Astrocyte (in vitro differentiated cells and primary cell): ENCODE results near the gene MAP7D3. TPM values are rescaled to one million over a fixed set of nuclear protein-coding genes. Genes with fewer than 3 reads are reported as not detected.

Experiments used
- DNase-seq: peaks from one replicate; pipeline ENCODE4 v3.0.0-alpha.2; 2010; ENCODE audit warnings: low read depth
- FAIRE-seq: peaks from 2 replicates; lab custom pipeline; 2011; peaks lifted over from hg19 to GRCh38; lab: Jason Lieb, UNC
- H2AFZ ChIP-seq: 2 replicates; pipeline ENCODE4 v1.6.0; 2012; ENCODE audit warnings: low read depth, low read length, inconsistent platforms
- H3K27ac ChIP-seq: 2 replicates; pipeline ENCODE4 v1.5.1; 2011; ENCODE audit warnings: low read depth, low read length, inconsistent platforms
- H3K27me3 ChIP-seq: 2 replicates; pipeline ENCODE4 v1.6.0; 2011; ENCODE audit warnings: low read length, inconsistent platforms; ENCODE audit not compliant: insufficient read depth
- H3K36me3 ChIP-seq: 2 replicates; pipeline ENCODE4 v1.5.1; 2011; ENCODE audit warnings: low read length, inconsistent platforms; ENCODE audit not compliant: insufficient read depth
- H3K4me1 ChIP-seq: 2 replicates; pipeline ENCODE4 v1.5.1; 2011; ENCODE audit warnings: low read length, inconsistent platforms; ENCODE audit not compliant: insufficient read depth
- H3K4me2 ChIP-seq: 2 replicates; pipeline ENCODE4 v1.6.0; 2012; ENCODE audit warnings: low read length, inconsistent platforms
- H3K4me3 ChIP-seq: 2 replicates; pipeline ENCODE4 v1.5.1; 2011; ENCODE audit warnings: low read depth, mild to moderate bottlenecking, low read length, inconsistent platforms; ENCODE audit not compliant: insufficient read depth
- H3K79me2 ChIP-seq: 2 replicates; pipeline ENCODE4 v1.6.0; 2012; ENCODE audit warnings: mild to moderate bottlenecking, low read length, inconsistent platforms; ENCODE audit not compliant: insufficient read depth
- H3K9ac ChIP-seq: 2 replicates; pipeline ENCODE4 v1.6.0; 2012; ENCODE audit warnings: mild to moderate bottlenecking, low read length, inconsistent platforms
- H3K9me3 ChIP-seq: 2 replicates; pipeline ENCODE4 v1.5.1; 2012; ENCODE audit warnings: low read depth, mild to moderate bottlenecking, low read length, inconsistent platforms; ENCODE audit not compliant: insufficient read depth
- H4K20me1 ChIP-seq: 2 replicates; pipeline ENCODE4 v1.6.0; 2012; ENCODE audit warnings: low read length, inconsistent platforms; ENCODE audit not compliant: insufficient read depth
- H3K27ac Mint-ChIP-seq: one replicate; pipeline ENCODE4 v1.8.0; 2021; ENCODE audit warnings: mild to moderate bottlenecking, mixed read lengths; ENCODE audit not compliant: unreplicated experiment
- H3K27me3 Mint-ChIP-seq: one replicate; pipeline ENCODE4 v1.8.0; 2021; ENCODE audit warnings: low read depth, mixed read lengths; ENCODE audit not compliant: unreplicated experiment
- H3K36me3 Mint-ChIP-seq: one replicate; pipeline ENCODE4 v1.8.0; 2021; ENCODE audit warnings: low read depth, mixed read lengths; ENCODE audit not compliant: unreplicated experiment
- H3K4me1 Mint-ChIP-seq: one replicate; pipeline ENCODE4 v1.8.0; 2021; ENCODE audit warnings: low read depth, mixed read lengths; ENCODE audit not compliant: unreplicated experiment
- H3K4me3 Mint-ChIP-seq: one replicate; pipeline ENCODE4 v1.8.0; 2021; ENCODE audit warnings: mild to moderate bottlenecking, moderate library complexity, mixed read lengths; ENCODE audit not compliant: unreplicated experiment
- H3K9me3 Mint-ChIP-seq: one replicate; pipeline ENCODE4 v1.8.0; 2021; ENCODE audit warnings: mild to moderate bottlenecking, mixed read lengths; ENCODE audit not compliant: unreplicated experiment
- EZH2 ChIP-seq: IDR thresholded peaks from 2 replicates; pipeline ENCODE4 v1.6.1; 2012; ENCODE audit warnings: mild to moderate bottlenecking, low read length, inconsistent platforms; ENCODE audit not compliant: insufficient read depth
- total RNA-seq: library from RNA; stranded (reverse); gene quantifications from 2 replicates; pipeline ENCODE4 v1.2.1, GENCODE V29; 2021
- TF ChIP-seq, protein P1 (sequence below): IDR thresholded peaks from 2 replicates; pipeline ENCODE4 v1.5.1; 2011; ENCODE audit warnings: low read depth, mild to moderate bottlenecking, inconsistent platforms, low read length, moderate library complexity; ENCODE audit not compliant: insufficient read depth

MAP7D3 gene
- total RNA-seq, 1 donor from 2014 or later = 19.4 TPM

DNA sequence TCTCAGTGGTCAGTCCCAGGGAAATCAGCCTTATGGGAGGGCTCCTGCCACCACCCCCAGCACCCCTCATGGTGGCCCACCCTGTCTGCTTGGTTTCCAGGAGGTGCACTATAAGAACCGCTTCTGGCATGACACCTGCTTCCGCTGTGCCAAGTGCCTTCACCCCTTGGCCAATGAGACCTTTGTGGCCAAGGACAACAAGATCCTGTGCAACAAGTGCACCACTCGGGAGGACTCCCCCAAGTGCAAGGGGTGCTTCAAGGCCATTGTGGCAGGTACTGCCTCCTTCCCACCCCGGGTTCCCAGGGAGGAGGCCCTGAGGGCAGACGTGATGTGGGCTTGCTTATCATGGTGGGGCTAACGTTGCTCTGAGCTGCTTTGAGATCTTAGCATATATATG is 44.3 kb downstream of the MAP7D3 start:
- H2AFZ ChIP-seq = no peak overlapping the region
- H3K79me2 ChIP-seq = peaks cover under 1% of the 10 kb centered on the region
- no peaks in the 10 kb centered on the region for H3K27me3 Mint-ChIP-seq
- H3K27me3 ChIP-seq = no peaks in the 10 kb centered on the region
- TF ChIP-seq EZH2 = no peak
- TF ChIP-seq, protein P1, sequence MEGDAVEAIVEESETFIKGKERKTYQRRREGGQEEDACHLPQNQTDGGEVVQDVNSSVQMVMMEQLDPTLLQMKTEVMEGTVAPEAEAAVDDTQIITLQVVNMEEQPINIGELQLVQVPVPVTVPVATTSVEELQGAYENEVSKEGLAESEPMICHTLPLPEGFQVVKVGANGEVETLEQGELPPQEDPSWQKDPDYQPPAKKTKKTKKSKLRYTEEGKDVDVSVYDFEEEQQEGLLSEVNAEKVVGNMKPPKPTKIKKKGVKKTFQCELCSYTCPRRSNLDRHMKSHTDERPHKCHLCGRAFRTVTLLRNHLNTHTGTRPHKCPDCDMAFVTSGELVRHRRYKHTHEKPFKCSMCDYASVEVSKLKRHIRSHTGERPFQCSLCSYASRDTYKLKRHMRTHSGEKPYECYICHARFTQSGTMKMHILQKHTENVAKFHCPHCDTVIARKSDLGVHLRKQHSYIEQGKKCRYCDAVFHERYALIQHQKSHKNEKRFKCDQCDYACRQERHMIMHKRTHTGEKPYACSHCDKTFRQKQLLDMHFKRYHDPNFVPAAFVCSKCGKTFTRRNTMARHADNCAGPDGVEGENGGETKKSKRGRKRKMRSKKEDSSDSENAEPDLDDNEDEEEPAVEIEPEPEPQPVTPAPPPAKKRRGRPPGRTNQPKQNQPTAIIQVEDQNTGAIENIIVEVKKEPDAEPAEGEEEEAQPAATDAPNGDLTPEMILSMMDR = no peak
- no peak overlapping the region for H3K27ac ChIP-seq
- H3K36me3 ChIP-seq = no peaks in the 10 kb centered on the region
- H3K4me3 ChIP-seq = no peak overlapping the region
- H3K36me3 Mint-ChIP-seq = no peaks in the 10 kb centered on the region
- H3K4me1 ChIP-seq = peaks cover 11% of the 10 kb centered on the region
- H3K4me2 ChIP-seq = no peak overlapping the region
- FAIRE-seq (no peak), DNase-seq (no peak)
- H3K9me3 Mint-ChIP-seq = no peaks in the 10 kb centered on the region
- no peak overlapping the region for H3K4me3 Mint-ChIP-seq
- no peaks in the 10 kb centered on the region for H3K9me3 ChIP-seq
- peaks cover 19% of the 10 kb centered on the region for H3K4me1 Mint-ChIP-seq
- H4K20me1 ChIP-seq = no peaks in the 10 kb centered on the region
- H3K9ac ChIP-seq = no peak overlapping the region
- H3K27ac Mint-ChIP-seq = no peak overlapping the region

DNA sequence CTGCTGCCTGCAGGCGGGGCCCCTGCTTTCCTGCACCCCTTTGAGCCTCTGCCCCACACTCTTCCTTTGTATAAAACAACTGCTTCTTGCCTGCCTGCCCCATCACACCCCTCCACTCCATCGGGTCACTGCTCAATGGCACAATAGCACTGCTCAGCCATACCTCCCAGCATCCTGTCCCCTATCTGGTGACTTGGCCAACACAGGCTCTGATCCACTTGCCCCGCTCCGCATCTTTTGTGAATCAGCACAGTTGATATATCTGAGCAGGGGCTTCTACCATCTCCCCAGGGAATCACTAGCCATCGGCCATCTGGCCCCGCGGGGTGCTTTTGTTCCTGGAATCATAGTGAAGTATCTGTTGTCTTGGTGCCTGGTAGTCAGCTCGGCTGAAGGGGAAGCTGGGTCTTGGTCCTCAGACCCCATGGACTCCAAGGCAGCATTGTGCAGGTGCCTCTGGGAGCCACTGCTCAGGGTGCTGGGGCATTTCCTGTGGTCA is 45.3 kb downstream of the MAP7D3 start:
- H3K4me3 Mint-ChIP-seq = no peak overlapping the region
- H3K9me3 Mint-ChIP-seq = no peaks in the 10 kb centered on the region
- Histone ChIP-seq H2AFZ (no peak overlapping the region), H3K9ac (no peak overlapping the region), H4K20me1 (no peaks in the 10 kb centered on the region), H3K4me1 (peaks cover 11% of the 10 kb centered on the region), H3K79me2 (peaks cover 6% of the 10 kb centered on the region), H3K27me3 (no peaks in the 10 kb centered on the region), H3K4me2 (no peak overlapping the region), H3K36me3 (no peaks in the 10 kb centered on the region), H3K9me3 (no peaks in the 10 kb centered on the region), H3K27ac (no peak overlapping the region), H3K4me3 (no peak overlapping the region)
- no peaks in the 10 kb centered on the region for H3K27me3 Mint-ChIP-seq
- TF ChIP-seq, protein P1 = no peak
- TF ChIP-seq EZH2 = no peak
- no peak overlapping the region for H3K27ac Mint-ChIP-seq
- peaks cover 19% of the 10 kb centered on the region for H3K4me1 Mint-ChIP-seq
- no peaks in the 10 kb centered on the region for H3K36me3 Mint-ChIP-seq
- FAIRE-seq = no peak
- DNase-seq = no peak

DNA sequence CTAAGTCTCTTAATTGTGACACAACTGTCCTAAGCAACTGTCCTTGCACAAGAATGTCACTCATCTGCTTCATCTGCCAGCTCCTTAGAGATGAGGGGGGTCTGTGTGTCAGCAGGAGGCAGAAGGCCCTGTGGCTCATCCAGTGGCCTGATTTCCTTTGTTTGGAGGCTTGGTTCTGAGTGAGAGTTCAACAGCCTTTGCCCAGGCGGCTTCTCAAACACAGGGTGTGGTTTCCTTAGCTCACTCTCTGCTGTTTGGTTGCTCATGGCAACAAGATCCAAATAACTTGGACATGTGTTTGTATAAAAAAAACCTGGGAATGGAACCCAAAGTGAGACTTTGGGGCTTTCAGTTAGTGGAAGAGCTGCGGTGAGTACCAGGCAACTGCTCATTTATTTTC is 46.6 kb downstream of the MAP7D3 start:
- Histone ChIP-seq H3K27ac (no peak overlapping the region), H3K4me1 (peaks cover 15% of the 10 kb centered on the region), H3K27me3 (no peaks in the 10 kb centered on the region), H4K20me1 (no peaks in the 10 kb centered on the region), H3K9ac (peak overlapping the region; percentile 44), H3K79me2 (peaks cover 6% of the 10 kb centered on the region), H3K4me2 (peak overlapping the region; percentile 22), H3K9me3 (no peaks in the 10 kb centered on the region), H3K36me3 (no peaks in the 10 kb centered on the region), H3K4me3 (no peak overlapping the region), H2AFZ (no peak overlapping the region)
- Mint-ChIP-seq H3K4me3 (no peak overlapping the region), H3K4me1 (peaks cover 12% of the 10 kb centered on the region), H3K9me3 (no peaks in the 10 kb centered on the region), H3K27me3 (no peaks in the 10 kb centered on the region), H3K27ac (peak overlapping the region; percentile 58), H3K36me3 (no peaks in the 10 kb centered on the region)
- TF ChIP-seq, protein P1 = no peak
- no peak for TF ChIP-seq EZH2
- DNase-seq = peak; percentile 61
- peak; percentile 32 for FAIRE-seq
